Upper lobe of left lung (tissue), 4 donors: ENCODE measurements around the gene CAMSAP3.

Experiments
- CTCF ChIP-seq, 6 experiments: fragments of 450-650 bp in 4 of 6; fragments of 200-600 bp in 2 of 6; sonication (generic) in 2 of 6; IDR thresholded peaks; one replicate each; pipeline ENCODE4 v1.5.1; 2016 to 2019; ENCODE audit warnings: antibody characterized with exemption in 6 of 6
- POLR2A ChIP-seq, 4 donors: fragments of 450-650 bp; IDR thresholded peaks; one replicate each; pipeline ENCODE4 v1.5.1; 2016 to 2017; ENCODE audit warnings: antibody characterized with exemption in 4 of 4, mild to moderate bottlenecking in 2 of 4

GRCh38 chr19:7617735-7618134 is 22.1 kb downstream of the CAMSAP3 start:
- no peak for TF ChIP-seq CTCF (IDR thresholded peaks at IDR 0.05)
- no peak for TF ChIP-seq POLR2A (IDR thresholded peaks at IDR 0.05)
